Measurements from ENCODE around the gene AGAP1.

- no peak for TF ChIP-seq CTCF (IDR thresholded peaks at IDR 0.05)
- TF ChIP-seq POLR2A (IDR thresholded peaks at IDR 0.05), result no peak
Observed at GRCh38 chr2:235520787-235521186, 26.9 kb downstream of the AGAP1 start.

All from thyroid gland (tissue), 4 donors.